Measurements from ENCODE around the gene STXBP1.
A peak's percentile ranks its signal among the peaks of the same experiment; 100 is the strongest.
"Not testable (repeated sequence)": the region's sequence is repeated elsewhere in the genome, so short reads cannot be mapped to it uniquely, and the experiment has no call there.

STXBP1 gene

GRCh38 chr9:127580879-127581475 is 31.1 kb upstream of the STXBP1 start:
- no CpG with 5 or more reads among the region's 7 CpGs for WGBS (ENCODE audit: extremely low coverage, insufficient coverage, insufficient read length)
- Histone ChIP-seq H3K36me3 (ENCODE audit: control insufficient read depth in 1 of 2, insufficient read depth in 2 of 2, low read length in 2 of 2) (no peaks in the 10 kb centered on the region), H3K18ac (ENCODE audit: low read length) (no peak overlapping the region), H3K9ac (ENCODE audit: low read length) (no peak overlapping the region), H2AK5ac (ENCODE audit: low read length) (peak overlapping the region; percentile 15), H2AFZ (ENCODE audit: insufficient read depth, low read length, poor library complexity) (no peak overlapping the region), H2BK120ac (ENCODE audit: insufficient read depth, low read length, poor library complexity) (no peak overlapping the region), H3K14ac (ENCODE audit: low read length) (no peak overlapping the region), H3K27me3 (ENCODE audit: insufficient read depth, low read length) (no peaks in the 10 kb centered on the region), H3K79me2 (ENCODE audit: control insufficient read depth, insufficient read depth, low read length, poor library complexity) (no peaks in the 10 kb centered on the region), H2BK12ac (ENCODE audit: low read length) (no peak overlapping the region), H4K91ac (ENCODE audit: low read depth, low read length) (no peak overlapping the region), H2BK5ac (ENCODE audit: low read depth, low read length, poor library complexity) (no peak overlapping the region), H4K12ac (ENCODE audit: low read depth, low read length) (no peak overlapping the region), H3K79me1 (ENCODE audit: low read length) (no peaks in the 10 kb centered on the region), H3K4me3 (ENCODE audit: low read depth, low read length) (no peak overlapping the region), H4K8ac (ENCODE audit: low read depth, low read length) (no peak overlapping the region), H3K23ac (ENCODE audit: low read length) (no peak overlapping the region), H3K9me3 (ENCODE audit: insufficient read depth, low read depth, low read length) (peaks cover under 1% of the 10 kb centered on the region), H3K4ac (ENCODE audit: low read depth, low read length) (no peak overlapping the region), H3K27ac (ENCODE audit: low read depth, low read length) (no peak overlapping the region), H3K4me1 (ENCODE audit: control insufficient read depth in 1 of 2, insufficient read depth in 2 of 2, low read length in 2 of 2) (peaks cover 0 to 3% of the 10 kb centered on the region in 2 experiments), H3K4me2 (ENCODE audit: low read length) (no peak overlapping the region)
- DNase-seq, result no peak

DNA sequence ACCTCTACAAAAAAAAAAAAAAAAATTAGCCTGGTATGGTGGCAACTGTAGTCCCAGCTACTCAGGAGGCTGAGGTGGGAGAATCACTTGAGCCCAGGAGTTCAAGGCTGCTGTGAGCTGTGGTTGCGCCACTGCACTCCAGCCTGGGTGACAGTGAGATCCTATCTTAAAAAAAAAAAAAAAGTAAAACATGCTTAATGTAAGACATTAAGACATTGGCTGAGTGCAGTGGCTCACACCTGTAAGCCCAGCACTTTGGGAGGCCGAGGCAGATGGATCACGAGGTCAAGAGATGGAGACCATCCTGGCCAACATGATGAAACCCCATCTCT is 27.6 kb upstream of the STXBP1 start:
- H3K9me3 ChIP-seq (ENCODE audit: insufficient read depth, low read depth, low read length); H3K79me1 ChIP-seq (ENCODE audit: low read length); H2AFZ ChIP-seq (ENCODE audit: insufficient read depth, low read length, poor library complexity); H3K23ac ChIP-seq (ENCODE audit: low read length); H3K27ac ChIP-seq (ENCODE audit: low read depth, low read length); H3K79me2 ChIP-seq (ENCODE audit: control insufficient read depth, insufficient read depth, low read length, poor library complexity); H2BK120ac ChIP-seq (ENCODE audit: insufficient read depth, low read length, poor library complexity); H2BK5ac ChIP-seq (ENCODE audit: low read depth, low read length, poor library complexity); H3K9ac ChIP-seq (ENCODE audit: low read length); H3K27me3 ChIP-seq (ENCODE audit: insufficient read depth, low read length); H4K91ac ChIP-seq (ENCODE audit: low read depth, low read length); H3K4ac ChIP-seq (ENCODE audit: low read depth, low read length); H4K12ac ChIP-seq (ENCODE audit: low read depth, low read length); H3K4me1 ChIP-seq (ENCODE audit: control insufficient read depth in 1 of 2, insufficient read depth in 2 of 2, low read length in 2 of 2); H3K18ac ChIP-seq (ENCODE audit: low read length); H4K8ac ChIP-seq (ENCODE audit: low read depth, low read length); H3K4me3 ChIP-seq (ENCODE audit: low read depth, low read length); H3K36me3 ChIP-seq (ENCODE audit: control insufficient read depth in 1 of 2, insufficient read depth in 2 of 2, low read length in 2 of 2); H2AK5ac ChIP-seq (ENCODE audit: low read length); H2BK12ac ChIP-seq (ENCODE audit: low read length); H3K14ac ChIP-seq (ENCODE audit: low read length); H3K4me2 ChIP-seq (ENCODE audit: low read length): not testable (repeated sequence)
- peak; percentile 57 to 73 for DNase-seq
- WGBS (ENCODE audit: extremely low coverage, insufficient coverage, insufficient read length), result no CpG with 5 or more reads among the region's 3 CpGs

DNA sequence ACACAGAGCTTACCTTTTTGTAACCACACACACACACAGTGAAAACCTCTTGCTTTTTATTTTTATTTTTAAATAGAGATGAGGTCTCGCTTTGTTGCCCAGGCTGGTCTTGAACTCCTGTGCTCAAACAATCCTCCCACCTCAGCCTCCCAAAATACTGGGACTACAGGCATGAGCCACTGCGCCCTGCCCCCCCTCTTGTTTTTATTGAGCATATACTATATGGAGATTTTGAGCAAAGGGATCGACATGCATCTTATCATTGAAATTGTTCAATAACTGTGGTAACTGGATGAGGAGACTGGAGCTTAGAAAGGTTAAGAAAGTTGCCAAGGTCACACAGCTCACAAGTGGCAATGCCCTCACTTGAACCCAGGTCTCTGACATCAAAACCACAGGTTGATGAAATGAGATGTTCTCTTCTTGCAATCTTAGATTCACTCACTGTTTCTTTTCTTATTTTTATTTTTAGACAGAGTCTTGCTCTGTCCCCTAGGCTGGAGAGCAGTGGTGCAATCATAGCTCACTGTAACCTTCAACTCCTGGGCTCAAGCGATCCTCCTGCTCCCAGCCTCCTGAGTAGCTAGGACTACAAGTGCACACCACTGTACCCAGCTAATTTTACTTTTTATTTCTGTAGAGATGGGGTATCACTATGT is 26.8 kb upstream of the STXBP1 start:
- no peaks in the 10 kb centered on the region for H3K79me1 ChIP-seq (ENCODE audit: low read length)
- WGBS (ENCODE audit: extremely low coverage, insufficient coverage, insufficient read length), result no CpG with 5 or more reads among the region's 4 CpGs

GRCh38 chr9:127586096-127586495 is 26.0 kb upstream of the STXBP1 start:
- WGBS (ENCODE audit: extremely low coverage, insufficient coverage, insufficient read length), result no CpG with 5 or more reads among the region's 14 CpGs
- H3K79me1 ChIP-seq (ENCODE audit: low read length), result no peaks in the 10 kb centered on the region

More for the DNA sequence above, 26.8 kb upstream of the STXBP1 start:
- no peaks in the 10 kb centered on the region for H3K79me2 ChIP-seq (ENCODE audit: control insufficient read depth, insufficient read depth, low read length, poor library complexity)
- no peak overlapping the region for H2AFZ ChIP-seq (ENCODE audit: insufficient read depth, low read length, poor library complexity)
- no peak overlapping the region for H2AK5ac ChIP-seq (ENCODE audit: low read length)
- no peak overlapping the region for H3K4me2 ChIP-seq (ENCODE audit: low read length)
- no peak overlapping the region for H3K27ac ChIP-seq (ENCODE audit: low read depth, low read length)
- no peak overlapping the region for H3K4ac ChIP-seq (ENCODE audit: low read depth, low read length)
- no peak overlapping the region for H2BK5ac ChIP-seq (ENCODE audit: low read depth, low read length, poor library complexity)
- H3K23ac ChIP-seq (ENCODE audit: low read length), result no peak overlapping the region
- DNase-seq, result no peak
- H4K8ac ChIP-seq (ENCODE audit: low read depth, low read length), result no peak overlapping the region
- no peaks in the 10 kb centered on the region for H3K27me3 ChIP-seq (ENCODE audit: insufficient read depth, low read length)
- H3K18ac ChIP-seq (ENCODE audit: low read length), result no peak overlapping the region
- H4K12ac ChIP-seq (ENCODE audit: low read depth, low read length), result no peak overlapping the region
- no peak overlapping the region for H4K91ac ChIP-seq (ENCODE audit: low read depth, low read length)
- no peaks in the 10 kb centered on the region for H3K36me3 ChIP-seq (ENCODE audit: control insufficient read depth in 1 of 2, insufficient read depth in 2 of 2, low read length in 2 of 2)
- H3K9me3 ChIP-seq (ENCODE audit: insufficient read depth, low read depth, low read length), result peaks cover 3% of the 10 kb centered on the region
- no peak overlapping the region for H2BK12ac ChIP-seq (ENCODE audit: low read length)
- H2BK120ac ChIP-seq (ENCODE audit: insufficient read depth, low read length, poor library complexity), result no peak overlapping the region
- H3K14ac ChIP-seq (ENCODE audit: low read length), result no peak overlapping the region
- no peaks in the 10 kb centered on the region for H3K4me1 ChIP-seq (ENCODE audit: control insufficient read depth in 1 of 2, insufficient read depth in 2 of 2, low read length in 2 of 2)
- no peak overlapping the region for H3K9ac ChIP-seq (ENCODE audit: low read length)
- no peak overlapping the region for H3K4me3 ChIP-seq (ENCODE audit: low read depth, low read length)

More at GRCh38 chr9:127586096-127586495, 26.0 kb upstream of the STXBP1 start:
- Histone ChIP-seq H3K4me2 (ENCODE audit: low read length) (no peak overlapping the region), H3K18ac (ENCODE audit: low read length) (no peak overlapping the region), H2AK5ac (ENCODE audit: low read length) (no peak overlapping the region), H2BK12ac (ENCODE audit: low read length) (no peak overlapping the region), H3K79me2 (ENCODE audit: control insufficient read depth, insufficient read depth, low read length, poor library complexity) (no peaks in the 10 kb centered on the region), H2BK5ac (ENCODE audit: low read depth, low read length, poor library complexity) (no peak overlapping the region), H2BK120ac (ENCODE audit: insufficient read depth, low read length, poor library complexity) (no peak overlapping the region), H3K4ac (ENCODE audit: low read depth, low read length) (no peak overlapping the region), H3K27me3 (ENCODE audit: insufficient read depth, low read length) (no peaks in the 10 kb centered on the region), H3K36me3 (ENCODE audit: control insufficient read depth in 1 of 2, insufficient read depth in 2 of 2, low read length in 2 of 2) (no peaks in the 10 kb centered on the region), H3K4me1 (ENCODE audit: control insufficient read depth in 1 of 2, insufficient read depth in 2 of 2, low read length in 2 of 2) (no peaks in the 10 kb centered on the region), H4K8ac (ENCODE audit: low read depth, low read length) (no peak overlapping the region), H4K91ac (ENCODE audit: low read depth, low read length) (no peak overlapping the region), H3K14ac (ENCODE audit: low read length) (no peak overlapping the region), H3K9ac (ENCODE audit: low read length) (no peak overlapping the region), H4K12ac (ENCODE audit: low read depth, low read length) (no peak overlapping the region), H3K23ac (ENCODE audit: low read length) (no peak overlapping the region), H2AFZ (ENCODE audit: insufficient read depth, low read length, poor library complexity) (no peak overlapping the region), H3K4me3 (ENCODE audit: low read depth, low read length) (peak overlapping the region; percentile 59), H3K27ac (ENCODE audit: low read depth, low read length) (no peak overlapping the region), H3K9me3 (ENCODE audit: insufficient read depth, low read depth, low read length) (peaks cover 3% of the 10 kb centered on the region)
- DNase-seq, result no peak
